PC-3 (cell line): ENCODE measurements around the gene MYH10. TPM values are rescaled to one million over a fixed set of nuclear protein-coding genes. Genes with fewer than 3 reads are reported as not detected.

Experiments
- ATAC-seq: fragments of 200-7000 bp; cut with Tn5 transposase; 2 replicates; pipeline ENCODE4 v1.9.1; 2020; ENCODE audit warnings: mild to moderate bottlenecking, moderate library complexity
- BruUV-seq: library from RNA; stranded (reverse); fragments of 400-500 nt; replicated peaks from 2 replicates; lab custom pipeline; 2021; lab: Mats Ljungman, UMichigan
- CTCF ChIA-PET: fragments of 300-600 bp; sonication (Branson Sonifier 250); formaldehyde crosslinking; loops from one replicate; lab custom pipeline; 2022; ENCODE audit warnings: antibody characterized with exemption; lab: Charles Lee
- POLR2A ChIA-PET: fragments of 300-600 bp; sonication (Branson Sonifier 250); formaldehyde crosslinking; loops from one replicate; lab custom pipeline; 2022; ENCODE audit warnings: antibody characterized with exemption; ENCODE audit not compliant: unreplicated experiment; lab: Charles Lee
- DNase-seq: peaks from one replicate; pipeline ENCODE4 v3.0.0-alpha.2; 2015
- H2AFZ ChIP-seq: fragments of 300-600 bp; sonication (generic); 2 replicates; pipeline ENCODE4 v1.6.0; 2016; ENCODE audit warnings: antibody characterized with exemption, low read length
- H3F3A ChIP-seq: fragments of 300-600 bp; sonication (generic); one replicate; pipeline ENCODE4 v1.6.0; 2017; ENCODE audit warnings: antibody characterized with exemption, low read length, control low read depth, mild to moderate bottlenecking; ENCODE audit not compliant: unreplicated experiment
- H3K27ac ChIP-seq: fragments of 300-600 bp; sonication (generic); 2 replicates; pipeline ENCODE4 v1.5.1; 2016; ENCODE audit warnings: mild to moderate bottlenecking, low read length
- H3K27me3 ChIP-seq: fragments of 300-600 bp; sonication (generic); 2 replicates; pipeline ENCODE4 v1.6.1; 2016; ENCODE audit warnings: low read length, mixed read lengths
- H3K36me3 ChIP-seq: fragments of 300-600 bp; sonication (generic); 2 replicates; pipeline ENCODE4 v1.6.1; 2016; ENCODE audit warnings: low read depth, mixed run types, low read length, mixed read lengths
- H3K4me1 ChIP-seq: fragments of 300-600 bp; sonication (generic); 2 replicates; pipeline ENCODE4 v1.5.1; 2016; ENCODE audit warnings: low read length; ENCODE audit not compliant: insufficient read depth
- H3K4me2 ChIP-seq: fragments of 300-600 bp; sonication (generic); 2 replicates; pipeline ENCODE4 v1.6.0; 2016; ENCODE audit warnings: low read length
- H3K4me3 ChIP-seq: fragments of 300-600 bp; sonication (generic); 2 replicates; pipeline ENCODE4 v1.5.1; 2016; ENCODE audit warnings: mild to moderate bottlenecking, low read length, mixed read lengths
- H3K79me2 ChIP-seq: fragments of 300-600 bp; sonication (generic); 2 replicates; pipeline ENCODE4 v1.6.1; 2017; ENCODE audit warnings: low read length, mixed read lengths
- H3K9ac ChIP-seq: fragments of 300-600 bp; sonication (generic); 2 replicates; pipeline ENCODE4 v1.6.0; 2016; ENCODE audit warnings: mild to moderate bottlenecking, low read length
- H3K9me2 ChIP-seq: fragments of 300-600 bp; sonication (generic); replicated peaks from 2 replicates; pipeline ENCODE4 v1.6.1; 2016; ENCODE audit warnings: mixed run types, low read length, mixed read lengths
- H3K9me3 ChIP-seq: fragments of 300-600 bp; sonication (generic); 2 replicates; pipeline ENCODE4 v1.6.1; 2016; ENCODE audit warnings: low read length, mixed read lengths
- H4K20me1 ChIP-seq: fragments of 300-600 bp; sonication (generic); 2 replicates; pipeline ENCODE4 v1.6.1; 2016; ENCODE audit warnings: low read length, mixed read lengths
- EZH2 ChIP-seq: fragments of 300-600 bp; sonication (generic); IDR thresholded peaks from one replicate; pipeline ENCODE4 v1.6.1; 2017; ENCODE audit warnings: antibody characterized with exemption, mild to moderate bottlenecking, low read length; ENCODE audit not compliant: unreplicated experiment
- EZH2phosphoT487 ChIP-seq: fragments of 300-600 bp; sonication (generic); IDR thresholded peaks from 2 replicates; pipeline ENCODE4 v1.6.1; 2018; ENCODE audit warnings: mild to moderate bottlenecking, antibody characterized with exemption, low read length, borderline replicate concordance
- intact Hi-C: fragments of 100-400 bp; cut with micrococcal nuclease; formaldehyde crosslinking; loops from 2 replicates; pipeline ENCODE4 v1.9.0; 2023
- total RNA-seq: library from RNA; depleted of rRNA; stranded (reverse); fragments of >200 nt; gene quantifications from 2 replicates; pipeline ENCODE4 v1.2.3, GENCODE V29; 2014
- TF ChIP-seq, protein P1 (sequence below): fragments of 300-600 bp; sonication (generic); conservative IDR thresholded peaks from 2 replicates; pipeline ENCODE4 v1.5.1; 2017; ENCODE audit warnings: antibody characterized with exemption, low read depth, mild to moderate bottlenecking, low read length

MYH10 gene
- total RNA-seq, 1 experiment from 2014 or later = 44.6 TPM

DNA sequence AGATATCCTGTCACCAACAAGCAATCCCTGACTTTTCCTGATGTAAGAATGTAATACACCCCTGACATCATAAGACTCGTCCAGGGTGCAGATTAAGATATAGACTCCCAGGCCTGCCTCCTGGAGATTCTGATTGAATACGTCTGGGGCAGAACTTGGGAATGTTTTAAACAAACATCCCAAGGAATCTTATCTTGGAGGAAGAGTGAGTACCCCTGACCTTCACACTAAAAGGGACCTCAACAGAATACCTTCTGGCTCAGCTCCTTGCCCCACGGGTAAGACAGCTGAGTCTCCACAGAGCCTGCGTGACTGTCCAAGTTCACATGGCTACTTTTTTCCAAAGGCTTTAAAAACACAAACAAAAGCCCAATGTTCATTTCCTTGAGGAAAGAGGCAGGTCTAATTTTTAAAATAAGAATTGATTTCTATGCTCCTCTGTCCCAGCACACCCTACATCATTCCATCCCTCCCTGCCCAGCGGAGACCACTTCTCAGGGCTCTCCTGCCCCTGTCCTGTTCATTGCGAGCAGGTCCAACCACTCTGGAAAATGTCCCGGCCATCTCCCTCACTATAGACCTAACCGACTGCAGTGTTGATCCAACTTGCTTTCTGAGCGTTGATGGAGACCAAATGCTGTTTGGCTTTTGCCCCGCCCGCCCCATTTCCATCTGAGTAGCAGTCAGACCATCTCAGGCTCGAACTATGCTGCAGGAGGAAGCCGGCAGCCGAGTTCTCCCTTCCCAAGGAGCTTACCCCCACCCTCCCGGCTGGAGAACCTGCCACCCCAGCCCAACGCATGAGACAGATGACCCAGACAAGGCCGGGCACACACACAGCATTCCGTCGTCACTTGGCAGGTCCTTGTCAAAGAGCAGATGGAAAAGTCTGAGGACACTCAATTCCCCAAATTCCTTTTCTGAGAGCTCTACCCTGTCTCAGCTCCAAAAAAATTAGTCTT lies 44.1 kb upstream of the MYH10 start:
- no peak overlapping the region for H3K27ac ChIP-seq

DNA sequence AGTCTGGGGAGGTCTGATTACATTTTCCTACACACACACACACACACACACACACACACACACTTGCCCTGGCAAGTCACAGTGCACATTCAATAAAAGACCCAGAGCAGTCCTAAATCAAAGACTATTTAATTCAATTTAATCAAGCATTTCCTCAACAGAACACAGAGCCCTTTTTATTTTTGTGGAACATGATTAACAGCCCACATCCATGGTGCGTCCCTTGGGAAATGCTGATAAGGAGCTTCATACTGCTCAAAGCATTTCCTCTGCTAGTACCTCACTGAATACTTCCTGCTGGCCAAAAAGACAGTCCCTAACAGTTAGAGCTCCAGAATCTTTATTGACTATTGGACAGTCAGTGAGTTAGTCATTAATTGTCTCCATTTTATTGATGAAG lies 43.1 kb upstream of the MYH10 start:
- Histone ChIP-seq H3K27me3 (no peaks in the 10 kb centered on the region), H3K27ac (no peak overlapping the region), H3K4me1 (no peaks in the 10 kb centered on the region), H3K9me3 (no peaks in the 10 kb centered on the region), H4K20me1 (no peaks in the 10 kb centered on the region), H3K9ac (no peak overlapping the region), H3K79me2 (no peaks in the 10 kb centered on the region), H2AFZ (no peak overlapping the region), H3K4me2 (no peak overlapping the region), H3K4me3 (no peak overlapping the region), H3K36me3 (no peaks in the 10 kb centered on the region), H3F3A (no peaks in the 10 kb centered on the region), H3K9me2 (no peaks in the 10 kb centered on the region)
- CTCF ChIA-PET = no interaction called here
- BruUV-seq = no TSS peak
- no peak for ATAC-seq
- TF ChIP-seq, protein P1, sequence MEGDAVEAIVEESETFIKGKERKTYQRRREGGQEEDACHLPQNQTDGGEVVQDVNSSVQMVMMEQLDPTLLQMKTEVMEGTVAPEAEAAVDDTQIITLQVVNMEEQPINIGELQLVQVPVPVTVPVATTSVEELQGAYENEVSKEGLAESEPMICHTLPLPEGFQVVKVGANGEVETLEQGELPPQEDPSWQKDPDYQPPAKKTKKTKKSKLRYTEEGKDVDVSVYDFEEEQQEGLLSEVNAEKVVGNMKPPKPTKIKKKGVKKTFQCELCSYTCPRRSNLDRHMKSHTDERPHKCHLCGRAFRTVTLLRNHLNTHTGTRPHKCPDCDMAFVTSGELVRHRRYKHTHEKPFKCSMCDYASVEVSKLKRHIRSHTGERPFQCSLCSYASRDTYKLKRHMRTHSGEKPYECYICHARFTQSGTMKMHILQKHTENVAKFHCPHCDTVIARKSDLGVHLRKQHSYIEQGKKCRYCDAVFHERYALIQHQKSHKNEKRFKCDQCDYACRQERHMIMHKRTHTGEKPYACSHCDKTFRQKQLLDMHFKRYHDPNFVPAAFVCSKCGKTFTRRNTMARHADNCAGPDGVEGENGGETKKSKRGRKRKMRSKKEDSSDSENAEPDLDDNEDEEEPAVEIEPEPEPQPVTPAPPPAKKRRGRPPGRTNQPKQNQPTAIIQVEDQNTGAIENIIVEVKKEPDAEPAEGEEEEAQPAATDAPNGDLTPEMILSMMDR = no peak
- TF ChIP-seq EZH2phosphoT487 (no peak), EZH2 (no peak)
- POLR2A ChIA-PET = no interaction called here
- intact Hi-C loops = no loop called here
- no peak for DNase-seq

More for the DNA sequence above, 44.1 kb upstream of the MYH10 start:
- H2AFZ ChIP-seq = no peak overlapping the region
- POLR2A ChIA-PET = no interaction called here
- TF ChIP-seq EZH2phosphoT487 = no peak
- TF ChIP-seq EZH2 = no peak
- TF ChIP-seq, protein P1 = no peak
- H3K36me3 ChIP-seq = no peaks in the 10 kb centered on the region
- no TSS peak for BruUV-seq
- H3F3A ChIP-seq = no peaks in the 10 kb centered on the region
- CTCF ChIA-PET = no interaction called here
- intact Hi-C loops = no loop called here
- H3K79me2 ChIP-seq = no peaks in the 10 kb centered on the region
- no peak for DNase-seq
- no peaks in the 10 kb centered on the region for H4K20me1 ChIP-seq
- H3K4me3 ChIP-seq = no peak overlapping the region
- ATAC-seq = no peak
- no peaks in the 10 kb centered on the region for H3K9me2 ChIP-seq
- H3K4me2 ChIP-seq = no peak overlapping the region
- H3K9me3 ChIP-seq = no peaks in the 10 kb centered on the region
- H3K9ac ChIP-seq = no peak overlapping the region
- H3K27me3 ChIP-seq = no peaks in the 10 kb centered on the region
- H3K4me1 ChIP-seq = no peaks in the 10 kb centered on the region

DNA sequence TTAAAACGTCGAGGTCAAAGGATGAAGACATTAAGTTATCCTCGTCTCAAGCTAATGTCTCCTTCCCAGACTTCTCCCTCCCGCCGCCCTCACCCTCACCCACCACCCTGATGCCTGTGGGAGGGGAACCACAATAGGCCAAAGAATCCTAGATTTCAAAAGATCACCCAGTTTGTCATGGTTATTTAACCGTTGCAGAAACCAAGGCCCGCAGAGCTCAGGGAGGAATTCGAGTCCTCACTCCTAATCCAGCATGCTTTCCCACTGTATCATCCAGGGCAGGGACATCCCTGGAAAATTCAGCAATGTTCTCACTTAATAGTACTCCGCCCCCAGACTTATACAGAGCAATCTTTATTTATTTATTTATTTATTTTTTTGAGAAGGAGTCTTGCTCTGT lies 41.8 kb upstream of the MYH10 start:
- no peaks in the 10 kb centered on the region for H3K27me3 ChIP-seq
- CTCF ChIA-PET = no interaction called here
- intact Hi-C loops = no loop called here
- H3K36me3 ChIP-seq = no peaks in the 10 kb centered on the region
- H3K9me2 ChIP-seq = no peaks in the 10 kb centered on the region
- no peak overlapping the region for H3K27ac ChIP-seq
- ATAC-seq (no peak), DNase-seq (no peak)
- H4K20me1 ChIP-seq = no peaks in the 10 kb centered on the region
- H3K4me3 ChIP-seq = no peak overlapping the region
- TF ChIP-seq EZH2 = no peak
- TF ChIP-seq, protein P1 = no peak
- no peak for TF ChIP-seq EZH2phosphoT487
- no peaks in the 10 kb centered on the region for H3K9me3 ChIP-seq
- no peaks in the 10 kb centered on the region for H3K79me2 ChIP-seq
- POLR2A ChIA-PET = no interaction called here
- H3K4me1 ChIP-seq = no peaks in the 10 kb centered on the region
- H3K9ac ChIP-seq = no peak overlapping the region
- no peak overlapping the region for H2AFZ ChIP-seq
- no peak overlapping the region for H3K4me2 ChIP-seq
- BruUV-seq = no TSS peak
- H3F3A ChIP-seq = no peaks in the 10 kb centered on the region
